GM12801 (cell line): ENCODE data around the gene SLC25A12.

Experiments used
- CTCF ChIP-seq: IDR thresholded peaks from one replicate; pipeline ENCODE4 v1.5.1; 2011; ENCODE audit warnings: control low read depth; ENCODE audit not compliant: insufficient read length; ENCODE audit errors: extremely low read depth

SLC25A12 gene

GRCh38 chr2:171923206-171923605 is 29.2 kb upstream of the SLC25A12 start:
- no peak for TF ChIP-seq CTCF

- TF ChIP-seq CTCF = no peak
These were observed 28.4 kb upstream of the SLC25A12 start, which contains the start of gene HAT1 for GRCh38 chr2:171922230-171923022. HAT1 (plus strand) TSS chr2:171922461; CDS start chr2:171922501, 40 bp downstream.

GRCh38 chr2:171921970-171922229 is 27.9 kb upstream of the SLC25A12 start:
- no peak for TF ChIP-seq CTCF

GRCh38 chr2:171919453-171919852 is 25.4 kb upstream of the SLC25A12 start:
- TF ChIP-seq CTCF = no peak

- TF ChIP-seq CTCF = no peak
These were observed 19.5 kb upstream of the SLC25A12 start for GRCh38 chr2:171913517-171913916.

GRCh38 chr2:171910494-171910893 is 16.4 kb upstream of the SLC25A12 start:
- no peak for TF ChIP-seq CTCF

GRCh38 chr2:171909266-171909665 is 15.2 kb upstream of the SLC25A12 start:
- no peak for TF ChIP-seq CTCF
